Stimulated activated CD8-positive, alpha-beta memory T cell treated with anti-CD3 and anti-CD28 coated beads, Interleukin-4, amount 100 ng/mL, for 1 hour (primary cell): ENCODE data around the gene RARB.

Source experiments
- DNase-seq, 2 donors: peaks; one replicate each; pipeline ENCODE4 v3.0.0-alpha.2; 2020; ENCODE audit warnings: low read depth in 2 of 2, low spot score in 1 of 2

The RARB gene

DNA sequence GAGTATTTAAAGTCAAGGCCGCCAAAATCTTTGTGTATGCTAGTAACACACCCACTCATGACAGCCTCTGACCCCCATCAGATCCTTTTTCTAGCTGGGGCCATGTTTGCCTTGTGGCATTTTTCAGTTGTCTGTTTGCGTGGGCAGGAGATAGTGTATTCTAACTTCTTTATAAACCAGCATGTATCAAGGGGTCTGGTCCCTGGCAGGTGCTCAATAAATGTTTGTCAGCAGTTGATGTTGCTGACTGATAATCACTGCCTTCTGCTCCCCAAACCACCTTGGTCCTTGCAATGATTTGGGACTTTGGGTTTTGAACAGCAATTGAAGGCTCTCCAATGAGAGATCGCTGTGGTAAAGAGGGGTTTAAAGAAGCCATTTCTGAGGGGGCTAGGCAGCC, 19.2 kb downstream of the RARB start:
- DNase-seq: no peak

DNA sequence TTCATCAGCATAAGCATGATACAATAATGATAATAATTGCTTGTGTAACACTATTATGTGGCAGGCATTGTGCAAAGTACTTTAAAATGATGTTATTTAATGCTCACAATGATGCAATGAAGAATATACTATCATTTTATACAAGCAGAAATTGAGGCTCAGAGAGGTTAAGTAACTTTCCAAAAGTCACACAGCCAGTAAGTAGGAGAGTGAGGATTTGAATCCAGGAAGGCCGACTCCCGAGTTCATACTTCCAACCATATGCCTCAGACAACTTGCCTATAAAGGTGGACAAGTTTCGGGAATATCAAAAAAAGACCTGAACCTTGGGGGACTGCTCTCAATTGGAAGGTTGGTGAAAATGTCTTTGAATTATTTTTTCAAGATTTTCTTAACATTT, 19.9 kb downstream of the RARB start:
- DNase-seq: no peak

DNA sequence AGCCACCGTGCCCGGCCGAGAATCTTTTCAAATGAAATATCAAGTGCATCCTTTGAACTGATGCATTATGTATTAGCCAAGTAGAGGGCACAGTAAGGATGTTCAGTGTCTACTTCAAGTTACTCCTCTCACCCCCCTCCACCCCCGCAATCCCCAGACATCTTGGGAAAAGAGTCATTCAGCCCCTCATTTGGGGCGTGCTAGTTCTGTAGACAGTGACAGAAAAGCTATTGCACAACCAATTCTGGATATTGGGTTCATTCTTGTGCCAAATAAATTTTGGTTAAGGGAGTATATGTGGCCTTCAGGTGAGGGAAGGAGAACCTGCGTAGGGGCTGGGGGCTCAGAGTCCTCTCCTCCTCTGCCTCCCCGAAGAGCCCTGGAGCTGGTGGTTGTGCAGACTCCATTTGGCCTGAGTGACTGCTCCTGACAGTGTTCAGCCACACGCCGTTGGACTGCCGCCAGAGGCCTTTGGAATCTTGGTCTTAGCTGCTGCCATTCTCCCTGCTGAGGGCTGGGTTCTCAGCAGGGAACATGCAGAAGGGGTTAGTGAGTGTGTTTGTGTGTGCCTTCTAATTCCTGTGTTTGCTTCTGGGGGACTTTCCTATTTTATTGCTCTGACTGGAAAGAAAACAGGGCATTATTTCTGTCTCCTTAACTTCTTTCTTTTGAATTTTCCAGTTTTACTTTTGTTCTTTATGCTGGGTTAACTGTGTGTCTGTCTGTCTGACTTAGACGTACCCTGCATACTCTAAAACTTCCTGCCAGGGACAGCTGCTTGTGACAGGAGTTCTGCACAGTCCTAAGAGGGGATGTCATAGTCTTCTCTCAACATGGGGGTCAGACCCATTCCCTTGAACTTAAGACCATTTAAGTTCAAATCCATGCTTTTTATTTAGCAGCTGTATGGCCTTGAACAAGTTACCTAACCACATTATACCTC, 21.0 kb downstream of the RARB start:
- DNase-seq: no peak

DNA sequence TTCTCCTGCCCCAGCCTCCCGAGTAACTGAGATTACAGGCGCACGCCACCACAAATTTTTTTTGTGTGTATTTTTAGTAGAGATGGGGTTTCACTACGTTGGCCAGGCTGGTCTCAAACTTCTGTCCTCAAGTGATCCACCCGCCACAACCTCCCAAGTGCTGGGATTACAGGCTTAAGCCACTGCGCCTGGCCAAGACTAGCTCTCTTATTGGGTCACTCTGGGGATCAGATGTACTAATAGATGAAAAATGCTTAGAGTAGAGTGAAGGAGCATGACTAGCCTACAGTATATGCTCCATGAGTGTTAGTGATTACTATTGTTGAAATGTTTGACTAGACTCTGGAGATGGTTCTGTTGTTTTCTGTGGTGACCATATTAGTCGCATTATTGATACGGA, 21.8 kb downstream of the RARB start:
- no peak for DNase-seq

DNA sequence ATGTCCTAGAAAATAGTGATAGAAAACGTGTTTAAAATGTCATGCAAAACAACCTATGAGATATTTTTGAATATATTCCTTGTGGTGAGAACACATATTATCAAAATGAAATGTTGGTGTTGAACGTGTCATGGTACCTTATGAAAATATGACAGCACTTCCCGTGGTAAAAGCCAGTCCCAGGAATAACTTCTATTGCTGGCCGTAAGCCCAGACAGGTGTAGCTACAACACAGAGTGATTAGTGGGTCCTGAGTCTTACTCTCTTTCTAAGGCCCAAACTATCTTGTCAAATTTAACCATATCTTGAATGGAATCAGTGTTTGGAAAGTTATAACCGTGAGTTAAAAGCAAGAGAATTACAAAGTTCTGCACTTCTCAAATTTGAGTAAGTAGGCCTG, 24.1 kb downstream of the RARB start:
- DNase-seq: no peak

DNA sequence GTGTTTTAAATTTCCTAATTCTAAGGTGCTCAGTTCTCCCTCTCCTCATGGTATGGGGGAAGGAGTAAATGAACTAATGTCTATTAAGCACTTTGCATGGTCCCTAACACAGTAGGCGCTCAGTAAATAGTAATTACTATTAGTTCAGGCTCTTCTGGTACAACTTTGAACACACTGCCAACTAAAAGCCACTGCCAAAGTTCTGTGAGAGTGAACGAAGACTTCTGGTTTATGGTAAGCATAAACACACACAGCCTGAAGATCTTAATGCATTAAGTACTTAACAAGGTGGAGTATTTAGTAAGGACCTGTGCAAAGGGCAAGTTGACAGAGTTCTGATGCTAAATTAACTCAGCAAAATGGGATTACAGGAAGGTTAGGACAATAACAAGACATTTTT, 24.7 kb downstream of the RARB start:
- no peak for DNase-seq

DNA sequence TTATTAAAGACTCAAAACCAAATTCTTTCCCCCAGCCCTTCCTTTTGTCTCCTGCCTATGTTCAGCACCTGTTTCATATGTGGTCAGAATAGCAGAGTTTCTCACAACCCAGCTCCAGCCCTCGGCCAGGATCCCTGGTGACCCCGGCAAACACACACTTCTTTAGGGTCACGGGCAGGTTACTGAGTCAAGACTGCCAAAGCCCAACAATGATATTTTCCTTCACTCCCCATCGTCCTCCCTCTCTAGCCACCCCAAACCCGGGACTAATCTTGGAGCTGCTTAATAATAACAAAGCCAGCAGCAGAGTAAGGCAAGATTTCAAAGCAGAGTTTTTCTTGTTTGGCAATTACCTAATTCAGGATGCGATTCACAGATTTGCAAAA, 25.5 kb downstream of the RARB start:
- no peak for DNase-seq

DNA sequence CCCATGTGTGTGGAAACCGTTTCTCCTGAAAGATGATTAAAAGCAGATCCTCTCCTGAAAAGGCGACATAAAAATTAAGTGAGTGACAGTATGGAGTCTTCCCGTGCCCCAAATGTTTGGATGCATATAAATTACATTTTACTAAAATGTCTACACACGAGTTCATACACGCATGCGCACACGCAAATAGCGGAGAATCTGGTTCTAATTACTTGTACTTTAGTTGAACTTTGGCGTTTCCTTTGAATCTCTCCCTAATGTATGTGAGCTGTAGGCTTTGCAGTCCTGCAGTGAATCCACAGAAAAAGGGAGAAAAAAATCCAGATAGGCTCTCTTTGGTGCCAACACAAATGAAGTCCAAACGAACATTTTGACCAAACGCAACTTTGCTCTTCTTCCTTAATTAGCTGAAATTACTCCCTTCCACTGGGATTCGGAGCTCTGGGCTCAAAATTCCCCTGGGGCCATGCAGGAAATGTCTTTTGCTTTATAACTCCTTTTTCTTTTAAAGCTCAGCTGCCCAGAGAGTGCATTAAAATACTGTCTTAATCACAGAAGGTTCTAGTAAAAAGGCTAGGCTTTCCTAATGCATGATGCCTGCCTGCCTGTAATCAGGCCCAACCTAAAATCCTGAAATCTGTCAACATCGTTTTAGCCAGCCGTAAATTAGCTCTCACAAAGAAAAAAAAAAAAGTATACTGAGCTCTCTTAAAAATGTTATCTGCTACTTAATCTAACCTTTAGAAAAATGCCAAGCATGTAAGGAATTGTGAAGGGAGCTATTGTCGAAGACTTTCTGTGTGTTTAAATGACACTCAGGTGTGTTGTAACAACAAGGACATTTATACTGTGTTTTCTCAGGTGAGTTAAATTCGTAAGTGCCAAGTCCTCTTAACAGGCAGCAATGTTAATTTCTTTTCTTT, 26.2 kb downstream of the RARB start:
- DNase-seq: no peak

DNA sequence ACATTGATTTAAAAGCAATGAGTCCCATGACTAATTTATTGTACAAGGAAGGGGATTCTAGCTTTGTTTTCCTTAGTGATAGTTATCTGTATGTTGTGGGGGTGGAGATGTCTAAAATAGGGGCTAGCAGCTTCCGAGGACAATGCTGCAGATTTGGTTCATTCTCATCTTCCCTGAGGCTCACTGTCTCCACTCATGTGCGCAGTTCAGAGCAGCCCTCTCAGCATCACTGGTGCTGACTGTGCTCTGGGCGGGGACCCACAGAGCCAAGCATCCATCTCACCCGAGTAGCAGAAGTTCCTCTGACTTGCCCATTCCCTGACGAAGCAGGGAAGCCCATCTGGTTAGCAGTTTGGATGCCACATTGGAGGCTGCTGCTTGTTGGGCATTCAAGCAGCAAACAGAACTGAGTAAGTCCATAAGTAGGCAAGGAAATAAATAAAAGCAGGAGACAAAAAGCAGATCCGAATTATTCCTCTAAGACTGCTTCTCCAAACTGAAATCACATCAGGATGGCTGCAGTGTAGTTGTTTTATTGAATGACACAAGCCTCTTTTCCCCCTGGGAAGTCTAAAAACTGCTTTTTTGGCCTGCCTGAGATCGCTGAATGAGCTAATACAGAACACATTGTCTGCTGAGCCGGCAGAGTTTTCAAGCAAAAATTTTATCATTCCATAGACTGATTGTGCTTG, 27.5 kb downstream of the RARB start:
- no peak for DNase-seq

DNA sequence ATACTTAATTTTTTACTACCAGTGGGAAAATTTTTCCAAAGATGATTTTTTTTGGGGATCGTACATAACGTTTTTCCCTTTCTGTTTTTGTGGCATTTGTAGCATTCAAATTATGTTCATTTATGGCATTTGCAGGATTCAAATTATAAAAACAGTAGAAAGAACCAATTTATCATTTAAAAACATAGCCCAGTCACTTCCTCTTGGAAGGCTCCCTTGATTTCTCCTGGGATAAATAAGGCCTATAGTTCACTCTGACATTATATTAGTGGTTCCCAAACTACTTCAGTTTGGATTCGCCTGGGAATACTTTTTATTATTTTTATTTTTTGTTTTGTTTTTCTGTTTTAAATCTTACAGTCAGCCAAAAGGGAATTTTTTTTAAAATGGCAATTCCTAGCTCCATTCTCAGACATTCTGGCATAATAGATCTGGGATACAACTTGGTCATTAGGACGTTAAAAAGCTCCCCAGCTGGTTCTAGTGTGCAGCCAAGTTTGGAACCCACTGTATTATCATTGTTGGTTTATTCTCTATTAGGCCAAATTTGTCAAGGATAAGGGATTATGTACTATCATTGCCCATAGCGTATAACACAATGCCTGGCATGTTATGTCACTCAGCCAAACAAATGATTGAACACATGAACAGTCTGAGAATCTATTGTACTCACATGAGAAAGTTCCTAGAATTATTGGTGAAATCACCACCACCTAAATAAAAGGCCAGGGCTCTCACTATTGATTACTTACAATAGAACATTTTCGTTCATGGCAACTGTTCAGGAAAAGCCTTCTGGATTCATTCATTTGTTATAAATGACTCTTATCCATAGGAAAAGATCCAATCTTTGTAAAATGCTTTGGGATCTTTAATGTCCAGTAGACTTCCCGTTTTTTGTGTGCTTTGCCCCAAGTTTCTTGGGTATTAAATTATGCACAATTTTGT, 28.9 kb downstream of the RARB start:
- DNase-seq: no peak

DNA sequence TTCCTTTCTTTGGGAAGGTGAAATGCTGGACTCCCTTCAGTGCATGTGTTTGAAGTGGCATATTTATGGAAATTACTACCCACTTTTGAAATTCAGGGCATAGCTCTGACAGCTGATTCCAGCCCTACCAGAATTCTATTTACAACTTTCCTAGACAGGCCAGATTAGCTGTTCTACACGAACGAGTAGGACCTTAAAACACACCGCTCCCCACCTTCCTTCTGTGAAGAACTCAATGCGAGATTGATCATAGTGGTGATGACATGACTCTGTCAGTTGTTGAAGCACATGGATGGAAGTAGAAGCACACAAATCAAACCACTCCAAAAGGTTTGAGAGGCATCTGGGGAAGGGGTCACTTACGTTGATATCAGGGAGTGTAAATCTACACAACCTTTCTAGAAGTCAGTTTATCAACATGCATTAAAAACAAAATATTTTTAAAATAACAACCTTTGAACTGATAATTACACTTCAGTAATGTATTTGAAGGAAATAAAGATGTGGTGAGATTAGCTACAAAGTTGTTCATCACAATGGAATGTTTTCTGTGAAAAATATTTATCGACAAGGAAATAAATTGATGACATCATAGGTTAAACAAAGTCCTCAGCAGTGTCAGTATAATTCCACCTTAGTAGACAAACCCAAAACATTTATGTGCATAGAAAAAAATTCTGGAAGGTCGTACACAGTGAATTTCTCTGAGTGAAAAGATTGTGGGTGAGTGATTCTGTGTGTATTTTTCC, 29.8 kb downstream of the RARB start:
- DNase-seq: no peak

DNA sequence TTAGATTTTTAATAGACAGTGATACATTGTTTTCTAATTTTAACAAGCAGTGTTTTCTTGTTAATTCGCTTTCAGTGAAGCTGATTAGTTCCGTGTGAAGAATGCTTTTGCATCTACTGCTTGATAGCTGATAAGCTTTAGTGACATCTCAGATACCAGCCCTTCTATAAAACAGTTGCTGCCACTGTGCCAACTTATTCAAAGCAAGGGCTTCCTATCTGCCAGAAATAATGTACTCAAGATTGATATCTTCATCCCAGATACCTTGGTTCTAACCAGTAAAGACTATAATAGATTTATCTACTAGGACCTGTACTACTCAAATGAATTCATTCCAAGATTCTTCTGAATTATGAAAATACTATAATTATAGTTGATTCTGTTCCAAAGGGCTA, 30.4 kb downstream of the RARB start:
- no peak for DNase-seq

DNA sequence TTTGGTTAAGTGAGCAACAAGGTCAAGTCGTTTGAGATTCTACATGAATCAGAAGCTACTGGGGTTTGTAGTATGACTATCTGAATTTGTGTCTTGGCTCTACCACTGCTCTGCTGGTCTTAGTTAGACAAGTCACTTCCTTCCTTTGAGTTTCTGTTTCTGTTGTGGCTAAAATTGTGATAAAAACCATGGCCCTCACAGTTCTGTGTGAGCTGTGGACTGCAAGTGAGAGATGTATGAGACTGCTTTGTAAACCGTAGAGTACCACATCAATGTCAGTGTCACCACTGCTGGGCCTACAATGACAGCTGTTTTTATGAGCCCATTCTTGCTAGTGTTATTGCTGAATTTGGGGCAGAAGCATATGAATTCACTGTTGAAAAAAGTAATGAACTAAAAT, 32.7 kb downstream of the RARB start:
- DNase-seq: no peak

DNA sequence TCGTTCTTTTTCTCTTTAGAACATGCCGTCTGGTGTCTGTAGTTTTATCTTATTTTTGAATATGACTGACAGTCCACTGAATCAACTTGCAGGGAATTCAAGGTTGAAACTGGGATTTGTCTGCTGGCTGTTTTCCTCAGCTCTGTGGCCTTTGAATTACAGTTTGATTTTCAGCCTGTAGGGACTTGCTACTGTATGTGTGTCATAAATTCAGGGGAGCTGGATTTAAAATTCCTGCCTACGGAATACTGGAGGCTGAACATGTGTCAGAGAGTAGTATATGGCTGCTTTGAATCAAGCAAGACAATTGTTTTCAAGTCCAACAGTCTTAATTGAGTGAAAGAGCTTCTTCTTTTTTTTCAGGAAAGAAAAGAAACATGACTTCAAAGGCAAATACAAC, 33.9 kb downstream of the RARB start:
- no peak for DNase-seq

DNA sequence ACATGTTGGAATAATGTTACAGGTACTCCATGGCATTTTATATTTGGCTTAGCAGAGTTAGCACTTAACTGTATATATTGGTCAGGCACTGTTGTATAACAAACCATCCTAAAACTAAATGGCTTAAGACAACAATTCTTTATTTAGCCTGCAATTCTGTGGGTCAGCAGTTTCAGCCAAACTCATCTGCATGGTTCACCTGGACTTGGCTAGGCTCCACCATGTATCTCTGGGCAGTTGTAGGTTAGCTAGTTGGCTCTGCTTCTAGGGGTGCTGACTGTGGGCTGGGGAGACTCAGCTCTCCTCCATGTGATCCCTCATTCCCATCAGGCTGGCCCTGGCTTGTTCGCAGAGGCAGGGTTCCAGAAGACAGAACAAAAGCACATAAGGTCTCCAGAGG, 34.4 kb downstream of the RARB start:
- no peak for DNase-seq

DNA sequence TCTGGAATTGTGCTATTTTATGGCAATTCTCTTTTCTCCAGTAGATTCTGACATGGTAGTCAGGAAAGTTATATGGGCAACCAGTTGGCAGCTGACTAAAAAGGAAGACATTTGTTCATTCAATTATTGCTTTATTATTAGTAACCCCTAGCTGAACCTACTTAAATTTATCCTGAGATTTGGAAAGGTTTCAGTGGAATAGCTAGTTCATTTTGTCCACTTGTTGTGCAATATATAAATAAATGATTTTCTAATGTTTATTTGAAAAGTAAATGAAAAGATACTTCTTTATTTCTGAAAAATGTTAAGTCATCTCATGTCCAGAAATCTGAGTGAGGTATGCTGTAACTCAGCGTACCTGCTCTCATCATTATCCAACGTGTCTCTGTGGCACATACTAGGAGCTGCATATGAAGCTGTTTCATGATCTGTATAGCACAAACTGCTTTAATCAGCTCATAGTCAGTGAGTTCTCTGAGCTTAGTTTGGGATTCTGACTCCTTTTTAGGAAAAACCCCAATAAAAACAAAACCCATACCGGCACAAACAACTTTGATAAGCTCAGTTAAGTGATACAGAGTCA, 35.9 kb downstream of the RARB start:
- no peak for DNase-seq

DNA sequence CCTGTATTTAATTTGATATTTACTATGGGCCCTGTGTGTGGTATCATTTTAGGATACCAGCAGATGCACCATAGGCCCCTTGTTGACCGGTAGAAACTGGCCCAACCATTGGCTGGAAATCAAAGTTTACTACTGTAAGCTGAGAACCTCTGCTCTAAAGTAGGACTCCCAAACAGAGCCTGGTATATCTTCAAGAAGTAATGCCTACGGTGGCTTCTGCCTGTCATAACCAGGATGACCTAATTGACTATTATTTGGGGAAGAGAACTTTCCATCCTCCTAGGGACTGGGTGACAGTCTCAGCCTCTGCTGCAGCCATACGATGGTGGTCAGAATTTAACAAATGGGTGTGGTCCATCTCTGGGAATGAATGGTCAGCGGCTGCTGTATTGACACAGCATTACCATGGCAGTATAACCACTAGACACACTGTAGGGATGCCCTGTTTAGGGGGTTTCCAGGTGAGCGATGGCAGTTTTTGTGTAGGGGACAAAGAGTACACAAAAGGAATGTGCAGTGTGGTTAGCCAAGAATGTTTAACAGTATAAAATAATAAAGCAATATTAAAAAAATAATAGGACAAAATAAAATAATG, 37.3 kb downstream of the RARB start:
- DNase-seq: no peak

DNA sequence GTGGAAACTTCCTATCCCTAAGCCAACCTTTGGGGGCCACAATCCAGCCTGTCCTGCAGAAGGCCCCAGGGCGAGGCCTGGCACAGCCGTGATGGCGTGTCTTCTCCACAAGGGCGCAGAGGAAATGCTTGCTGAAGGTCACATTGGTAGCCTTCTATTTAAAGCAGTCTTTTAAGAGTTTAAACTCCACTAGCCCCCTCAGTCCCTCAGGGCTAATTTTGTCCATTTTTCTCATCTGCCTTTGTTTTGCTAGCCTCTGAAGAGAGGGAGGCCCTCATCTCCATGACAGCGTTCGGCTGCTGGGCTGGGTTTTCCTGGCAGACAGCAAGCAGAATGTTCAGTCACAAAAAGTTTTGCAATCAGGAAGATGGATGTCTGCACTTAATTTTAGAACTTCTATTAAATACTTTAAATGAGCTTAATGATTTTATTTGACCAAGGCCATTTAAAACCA, 40.8 kb downstream of the RARB start:
- no peak for DNase-seq

DNA sequence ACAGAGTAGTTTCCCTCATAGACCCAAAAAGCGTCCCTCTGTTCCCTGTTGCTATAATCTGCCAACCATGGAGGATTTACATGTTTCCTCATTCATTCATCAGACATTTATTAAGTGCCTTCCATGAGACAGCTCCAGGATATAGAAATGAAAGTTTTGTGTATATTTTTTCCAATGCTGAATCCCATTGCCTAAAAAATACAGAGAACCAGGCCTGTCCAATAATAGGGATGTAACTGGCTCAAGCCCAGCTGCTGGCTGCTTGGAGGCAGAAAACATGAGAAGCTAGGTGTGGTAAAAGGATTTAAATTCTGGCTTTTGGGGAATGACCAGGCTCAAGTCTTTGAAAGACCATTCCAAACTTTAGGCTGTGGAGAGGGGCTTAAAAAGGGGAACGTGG, 41.5 kb downstream of the RARB start:
- DNase-seq: no peak
